Mucosa of descending colon (tissue), 3 donors: ENCODE measurements around the gene ASPM. TPM values are rescaled to one million over a fixed set of nuclear protein-coding genes. Genes with fewer than 3 reads are reported as not detected.

Experiments
- ATAC-seq: fragments of 200-7000 bp; cut with Tn5 transposase; one replicate; pipeline ENCODE4 v1.9.1; 2020; ENCODE audit warnings: mild to moderate bottlenecking, moderate library complexity
- DNase-seq, 3 donors: peaks; one replicate each; pipeline ENCODE4 v3.0.0-alpha.2; 2020
- H3K36me3 ChIP-seq: fragments of 200-600 bp; one replicate; pipeline ENCODE4 v1.8.0; 2021; ENCODE audit warnings: low read depth, mild to moderate bottlenecking
- H3K4me1 ChIP-seq: fragments of 200-600 bp; one replicate; pipeline ENCODE4 v1.8.0; 2021; ENCODE audit warnings: low read depth, mild to moderate bottlenecking
- H3K4me3 ChIP-seq: fragments of 200-600 bp; one replicate; pipeline ENCODE4 v1.8.0; 2021; ENCODE audit warnings: mild to moderate bottlenecking
- H3K9me3 ChIP-seq: fragments of 200-600 bp; one replicate; pipeline ENCODE4 v1.8.0; 2021; ENCODE audit warnings: mild to moderate bottlenecking
- CTCF ChIP-seq: fragments of 200-600 bp; IDR thresholded peaks from one replicate; pipeline ENCODE4 v1.8.0; 2022; ENCODE audit warnings: antibody characterized with exemption, mild to moderate bottlenecking
- intact Hi-C, 2 donors: fragments of 100-400 bp; cut with DNase I in 1 of 2; cut with micrococcal nuclease in 1 of 2; formaldehyde crosslinking; loops; one replicate each; pipeline versions ENCODE4 v1.11.0 to v1.11.1; 2022; cut with DNase I, micrococcal nuclease
- total RNA-seq, 3 donors: library from RNA; stranded (reverse); fragmentation: NEBNext Ultra II Directional in 2 of 3; extraction: Animal tissue kit (Norgen Biotek cat#: 25700) in 2 of 3; gene quantifications; one replicate each; pipeline versions ENCODE4 v1.2.1 to v1.2.4, GENCODE V29; 2021 to 2023
- donor health status: DM: no; HTN: no; CAD: no; lungs with moderate emphysema.
- donor health status: DM: no; HTN: no; CAD: no.
- donor health status: DM: no; HTN: yes; CAD: no.

ASPM gene
- total RNA-seq, 3 donors from 2014 or later: 1.3 to 10.9 (median 3.1) TPM

DNA sequence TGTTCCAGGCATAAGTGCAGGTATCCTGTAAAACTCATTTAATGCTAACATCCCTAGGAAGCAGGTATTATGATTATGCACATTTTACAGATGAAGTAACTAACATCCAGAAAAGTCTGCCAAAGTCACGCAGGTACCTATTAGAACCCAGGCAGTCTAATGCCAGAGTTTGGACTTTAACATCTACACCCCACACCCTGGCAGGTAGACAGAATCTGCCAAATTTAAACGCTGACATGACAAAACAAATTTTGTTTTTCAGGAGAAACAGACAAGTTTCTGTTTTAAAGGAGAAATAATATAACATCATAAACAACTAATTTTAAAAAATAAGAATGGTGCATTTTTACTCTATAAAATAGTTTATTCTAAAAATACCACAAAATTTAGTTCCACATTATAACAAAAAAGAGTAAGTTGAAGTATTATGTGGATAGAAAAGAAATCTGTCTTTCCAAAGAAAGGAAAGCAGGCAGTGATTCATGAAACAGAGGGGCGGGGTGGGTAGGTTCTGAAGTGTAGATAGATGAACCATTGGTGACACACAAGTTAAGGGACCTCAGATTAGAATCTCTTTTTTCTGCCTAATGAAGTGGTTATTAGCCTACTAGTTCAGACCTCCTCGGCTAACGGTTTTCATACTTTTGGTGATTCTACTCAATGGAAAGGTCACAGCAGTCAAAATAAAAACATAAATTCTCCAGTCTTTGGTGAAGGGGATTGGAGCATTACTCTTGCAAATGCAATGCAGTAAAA lies 1.7 kb downstream of the ASPM start:
- H3K36me3 ChIP-seq: no peaks in the 10 kb centered on the region
- H3K4me1 ChIP-seq: peaks cover 2% of the 10 kb centered on the region
- no peak overlapping the region for H3K4me3 ChIP-seq
- no peak for TF ChIP-seq CTCF
- no peak for ATAC-seq
- DNase-seq: no peak
- intact Hi-C loops: no loop called here
- H3K9me3 ChIP-seq: no peaks in the 10 kb centered on the region

DNA sequence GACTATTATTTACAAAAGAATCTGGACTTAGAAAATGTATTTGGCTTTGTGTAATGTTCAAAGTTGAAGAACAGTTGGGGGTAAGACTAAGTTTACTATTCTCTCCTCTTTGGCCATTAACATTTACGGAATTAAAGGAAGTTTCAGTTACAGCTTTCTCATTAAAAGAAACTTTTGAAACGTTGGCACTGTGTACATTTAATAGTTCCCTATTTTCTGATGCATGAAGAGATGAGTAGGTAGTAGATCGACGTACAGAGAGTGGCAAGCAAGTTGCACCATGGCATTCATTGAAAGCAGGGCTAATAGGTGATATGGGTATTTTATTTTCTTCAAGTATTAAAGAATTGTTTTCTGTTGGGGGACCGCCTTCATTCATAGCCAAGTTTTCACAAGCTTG lies 3.2 kb downstream of the ASPM start:
- Histone ChIP-seq H3K36me3 (no peaks in the 10 kb centered on the region), H3K9me3 (no peaks in the 10 kb centered on the region), H3K4me3 (no peak overlapping the region), H3K4me1 (peaks cover 2% of the 10 kb centered on the region)
- intact Hi-C loops: no loop called here
- DNase-seq: no peak
- ATAC-seq: no peak
- TF ChIP-seq CTCF: no peak

DNA sequence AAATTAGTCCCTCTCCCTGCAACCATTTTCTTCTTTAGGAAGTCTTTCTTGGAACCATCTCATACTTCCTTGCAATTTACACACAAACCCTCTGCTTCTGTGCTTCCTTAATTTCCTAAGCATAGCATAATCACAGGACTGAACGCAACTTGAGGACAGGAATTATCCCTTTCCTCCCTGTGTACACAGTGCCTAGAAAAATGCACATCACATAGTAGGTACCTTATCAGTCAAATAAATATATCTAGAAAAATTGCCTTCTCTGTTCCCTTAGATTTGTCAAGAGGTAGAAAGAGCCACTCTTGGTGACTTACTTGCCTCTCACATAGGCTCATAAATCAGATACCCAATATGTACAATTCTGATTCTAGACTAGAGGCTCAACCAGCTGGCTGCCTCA lies 4.9 kb downstream of the ASPM start:
- Histone ChIP-seq H3K9me3 (no peaks in the 10 kb centered on the region), H3K4me3 (no peak overlapping the region), H3K4me1 (peaks cover 2% of the 10 kb centered on the region), H3K36me3 (no peaks in the 10 kb centered on the region)
- DNase-seq (no peak), ATAC-seq (no peak)
- TF ChIP-seq CTCF: no peak
- intact Hi-C loops: no loop called here

- no peaks in the 10 kb centered on the region for H3K36me3 ChIP-seq
- H3K4me3 ChIP-seq: no peak overlapping the region
- DNase-seq (no peak), ATAC-seq (no peak)
- no peak for TF ChIP-seq CTCF
- no peaks in the 10 kb centered on the region for H3K9me3 ChIP-seq
- H3K4me1 ChIP-seq: no peaks in the 10 kb centered on the region
- intact Hi-C loops: no loop called here
Measured at GRCh38 chr1:197140121-197140520, 6.3 kb downstream of the ASPM start.

DNA sequence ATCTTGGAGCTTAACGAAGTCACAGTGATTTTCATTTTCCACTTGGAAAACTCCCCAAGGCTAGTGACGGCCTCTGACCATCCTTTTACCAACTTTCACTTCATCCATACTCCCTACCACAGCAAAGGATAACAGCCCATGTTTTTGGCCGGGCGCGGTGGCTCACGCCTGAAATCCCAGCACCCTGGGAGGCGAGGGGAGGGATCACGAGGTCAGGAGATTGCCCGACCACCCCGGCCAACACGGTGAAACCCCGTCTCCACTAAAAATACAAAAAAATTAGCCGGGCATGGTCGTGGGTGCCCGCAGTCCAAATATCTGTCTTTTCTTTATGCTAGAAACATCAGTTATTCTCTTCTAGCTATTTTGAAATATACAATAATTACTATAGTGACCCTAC lies 7.3 kb downstream of the ASPM start:
- intact Hi-C loops: no loop called here
- H3K4me3 ChIP-seq: no peak overlapping the region
- H3K36me3 ChIP-seq: no peaks in the 10 kb centered on the region
- no peak for ATAC-seq
- no peak for DNase-seq
- no peaks in the 10 kb centered on the region for H3K4me1 ChIP-seq
- TF ChIP-seq CTCF: no peak
- no peaks in the 10 kb centered on the region for H3K9me3 ChIP-seq

DNA sequence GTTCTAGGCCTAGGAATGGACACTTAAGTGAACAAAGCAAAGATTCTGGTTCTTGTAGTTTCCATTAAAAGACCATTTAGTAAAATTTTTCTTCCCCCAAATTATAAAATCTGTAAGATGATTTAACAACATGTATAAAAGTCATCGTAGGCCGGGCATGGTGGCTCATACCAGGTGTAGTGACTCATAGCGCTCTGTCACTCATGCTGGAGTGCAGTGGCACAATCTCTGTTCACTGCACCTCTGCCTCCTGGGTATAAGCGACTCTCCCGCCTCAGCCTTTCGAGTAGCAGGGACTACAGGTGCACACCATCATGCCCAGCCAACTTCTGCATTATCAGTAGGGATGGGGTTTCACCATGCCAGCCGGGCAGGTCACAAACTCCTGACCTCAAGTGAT lies 9.1 kb downstream of the ASPM start:
- intact Hi-C loops: no loop called here
- TF ChIP-seq CTCF: no peak

More for the DNA sequence above, 9.1 kb downstream of the ASPM start:
- ATAC-seq (no peak), DNase-seq (no peak)
- H3K9me3 ChIP-seq: no peaks in the 10 kb centered on the region
- H3K36me3 ChIP-seq: no peaks in the 10 kb centered on the region
- H3K4me1 ChIP-seq: no peaks in the 10 kb centered on the region
- no peak overlapping the region for H3K4me3 ChIP-seq
